ENCODE results near the gene CST9. TPM values are rescaled to one million over a fixed set of nuclear protein-coding genes. Genes with fewer than 3 reads are reported as not detected.

The CST9 gene
- total RNA-seq, 1 experiment from 2014 or later, result not detected

DNA sequence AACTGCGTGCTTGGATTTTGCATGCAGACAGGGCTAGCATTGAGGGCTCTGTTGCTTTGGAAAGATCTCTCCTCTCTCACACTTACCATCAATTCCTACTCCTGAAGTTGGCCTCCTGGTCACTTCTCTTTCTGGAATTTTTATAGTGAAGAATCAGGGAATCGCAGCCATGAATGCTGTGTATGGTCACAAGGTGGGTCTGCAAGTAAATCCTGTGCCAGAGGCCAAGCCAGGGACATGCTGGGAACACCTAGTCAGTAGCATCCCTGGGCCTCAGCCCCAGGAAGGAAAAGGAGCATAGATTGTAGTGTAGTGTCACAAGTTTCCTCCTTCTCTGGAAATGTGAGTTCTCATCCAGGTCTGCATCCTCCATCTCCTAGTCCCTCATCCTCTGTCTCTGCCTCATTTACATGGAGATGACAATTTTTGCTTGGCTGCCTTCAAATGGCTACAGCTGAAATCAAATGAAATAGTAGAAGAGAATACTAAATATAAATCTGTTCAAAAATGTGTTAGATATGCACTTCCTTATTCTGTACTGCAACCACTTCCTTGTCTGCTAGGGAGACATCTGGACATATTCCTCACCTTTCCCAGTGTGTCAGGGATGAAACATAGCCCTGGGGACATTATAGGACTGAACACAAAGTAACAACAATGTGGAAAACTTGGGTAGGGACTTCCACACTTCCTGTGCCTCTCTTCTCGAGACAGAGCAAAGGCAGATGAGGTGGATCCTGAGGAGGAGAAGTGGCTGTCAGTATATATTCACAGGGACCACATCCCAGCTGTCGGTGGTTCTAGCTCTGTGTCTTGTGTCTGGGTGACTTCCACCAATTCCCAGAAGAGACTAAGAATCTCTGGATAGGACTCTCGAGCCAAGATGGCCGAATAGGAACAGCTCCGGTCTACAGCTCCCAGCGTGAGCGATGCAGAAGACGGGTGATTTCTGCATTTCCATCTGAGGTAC lies 17.0 kb downstream of the CST9 start:
- RAD21 ChIA-PET (ENCODE audit: low non-redundant PET in 1 of 2, low total read pairs in 2 of 2, uncharacterized antibody in 2 of 2, unreplicated experiment in 2 of 2), result no interaction called here
- H3K36me3 ChIP-seq (ENCODE audit: control insufficient read depth in 1 of 2, insufficient read depth in 2 of 2, low read length in 2 of 2), result no peaks in the 10 kb centered on the region
- CTCF ChIA-PET, result no interaction called here
- H3K9me3 ChIP-seq (ENCODE audit: control insufficient read depth in 1 of 2, insufficient read depth in 1 of 2, low read depth in 1 of 2, low read length in 2 of 2), result no peaks in the 10 kb centered on the region
- ATAC-seq (no peak), DNase-seq (ENCODE audit: low read depth, low spot score) (no peak)
- POLR2A ChIA-PET, result no interaction called here
- H3K4me1 ChIP-seq (ENCODE audit: control insufficient read depth in 1 of 2, insufficient read depth in 2 of 2, low read length in 2 of 2), result no peaks in the 10 kb centered on the region
- no peaks in the 10 kb centered on the region for H3K79me2 ChIP-seq (ENCODE audit: insufficient read depth, low read length)
- no peak overlapping the region for H3K27ac ChIP-seq (ENCODE audit: low read depth, low read length)
- peaks cover 6% of the 10 kb centered on the region; the same call in 1 of the 2 replicates for H3K27me3 ChIP-seq (ENCODE audit: insufficient read depth, low read length)
- TF ChIP-seq, protein P1, sequence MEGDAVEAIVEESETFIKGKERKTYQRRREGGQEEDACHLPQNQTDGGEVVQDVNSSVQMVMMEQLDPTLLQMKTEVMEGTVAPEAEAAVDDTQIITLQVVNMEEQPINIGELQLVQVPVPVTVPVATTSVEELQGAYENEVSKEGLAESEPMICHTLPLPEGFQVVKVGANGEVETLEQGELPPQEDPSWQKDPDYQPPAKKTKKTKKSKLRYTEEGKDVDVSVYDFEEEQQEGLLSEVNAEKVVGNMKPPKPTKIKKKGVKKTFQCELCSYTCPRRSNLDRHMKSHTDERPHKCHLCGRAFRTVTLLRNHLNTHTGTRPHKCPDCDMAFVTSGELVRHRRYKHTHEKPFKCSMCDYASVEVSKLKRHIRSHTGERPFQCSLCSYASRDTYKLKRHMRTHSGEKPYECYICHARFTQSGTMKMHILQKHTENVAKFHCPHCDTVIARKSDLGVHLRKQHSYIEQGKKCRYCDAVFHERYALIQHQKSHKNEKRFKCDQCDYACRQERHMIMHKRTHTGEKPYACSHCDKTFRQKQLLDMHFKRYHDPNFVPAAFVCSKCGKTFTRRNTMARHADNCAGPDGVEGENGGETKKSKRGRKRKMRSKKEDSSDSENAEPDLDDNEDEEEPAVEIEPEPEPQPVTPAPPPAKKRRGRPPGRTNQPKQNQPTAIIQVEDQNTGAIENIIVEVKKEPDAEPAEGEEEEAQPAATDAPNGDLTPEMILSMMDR (IDR thresholded peaks at IDR 0.05 in 2 of 3, conservative IDR thresholded peaks at IDR 0.05 in 1 of 3; ENCODE audit: borderline replicate concordance in 1 of 3, insufficient read depth in 1 of 3, low read depth in 2 of 3, low read length in 2 of 3), result no peak
- TF ChIP-seq YY1 (IDR thresholded peaks at IDR 0.05; ENCODE audit: extremely low read depth, insufficient replicate concordance, low read depth, low read length) (no peak), RAD21 (IDR thresholded peaks at IDR 0.05; ENCODE audit: low read depth) (no peak), EZH2phosphoT487 (IDR thresholded peaks at IDR 0.05; ENCODE audit: borderline replicate concordance) (no peak), TCF7L2 (IDR thresholded peaks at IDR 0.05; ENCODE audit: borderline replicate concordance, extremely low read depth, insufficient read depth, insufficient read length) (no peak), SRF (IDR thresholded peaks at IDR 0.05; ENCODE audit: low read depth) (no peak), SIN3A (IDR thresholded peaks at IDR 0.05; ENCODE audit: low read depth) (no peak), JUND (IDR thresholded peaks at IDR 0.05) (no peak), EZH2 (IDR thresholded peaks at IDR 0.05) (no peak), SP1 (IDR thresholded peaks at IDR 0.05; ENCODE audit: low read depth) (no peak), CBX3 (IDR thresholded peaks at IDR 0.05; ENCODE audit: low read depth) (no peak)
- TF ChIP-seq, protein P2, sequence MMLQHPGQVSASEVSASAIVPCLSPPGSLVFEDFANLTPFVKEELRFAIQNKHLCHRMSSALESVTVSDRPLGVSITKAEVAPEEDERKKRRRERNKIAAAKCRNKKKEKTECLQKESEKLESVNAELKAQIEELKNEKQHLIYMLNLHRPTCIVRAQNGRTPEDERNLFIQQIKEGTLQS (IDR thresholded peaks at IDR 0.05), result no peak
- TF ChIP-seq, protein P3, sequence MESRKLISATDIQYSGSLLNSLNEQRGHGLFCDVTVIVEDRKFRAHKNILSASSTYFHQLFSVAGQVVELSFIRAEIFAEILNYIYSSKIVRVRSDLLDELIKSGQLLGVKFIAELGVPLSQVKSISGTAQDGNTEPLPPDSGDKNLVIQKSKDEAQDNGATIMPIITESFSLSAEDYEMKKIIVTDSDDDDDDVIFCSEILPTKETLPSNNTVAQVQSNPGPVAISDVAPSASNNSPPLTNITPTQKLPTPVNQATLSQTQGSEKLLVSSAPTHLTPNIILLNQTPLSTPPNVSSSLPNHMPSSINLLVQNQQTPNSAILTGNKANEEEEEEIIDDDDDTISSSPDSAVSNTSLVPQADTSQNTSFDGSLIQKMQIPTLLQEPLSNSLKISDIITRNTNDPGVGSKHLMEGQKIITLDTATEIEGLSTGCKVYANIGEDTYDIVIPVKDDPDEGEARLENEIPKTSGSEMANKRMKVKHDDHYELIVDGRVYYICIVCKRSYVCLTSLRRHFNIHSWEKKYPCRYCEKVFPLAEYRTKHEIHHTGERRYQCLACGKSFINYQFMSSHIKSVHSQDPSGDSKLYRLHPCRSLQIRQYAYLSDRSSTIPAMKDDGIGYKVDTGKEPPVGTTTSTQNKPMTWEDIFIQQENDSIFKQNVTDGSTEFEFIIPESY (IDR thresholded peaks at IDR 0.05; ENCODE audit: extremely low read depth, insufficient replicate concordance, low read length), result no peak
- TF ChIP-seq, protein P4, sequence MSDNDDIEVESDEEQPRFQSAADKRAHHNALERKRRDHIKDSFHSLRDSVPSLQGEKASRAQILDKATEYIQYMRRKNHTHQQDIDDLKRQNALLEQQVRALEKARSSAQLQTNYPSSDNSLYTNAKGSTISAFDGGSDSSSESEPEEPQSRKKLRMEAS (IDR thresholded peaks at IDR 0.05), result no peak
- no TSS peak for BruUV-seq (replicated peaks)
- H3K9ac ChIP-seq (ENCODE audit: low read length), result no peak overlapping the region
- H3K4me3 ChIP-seq (replicated peaks in 1 of 2; ENCODE audit: low read depth in 1 of 2, low read length in 2 of 2), result no peak overlapping the region
- no peaks in the 10 kb centered on the region for H3K9me2 ChIP-seq (ENCODE audit: insufficient read depth)
- intact Hi-C loops (cut with micrococcal nuclease), result no loop called here
- no peak overlapping the region for H2AFZ ChIP-seq (ENCODE audit: low read depth, low read length, poor library complexity, severe bottlenecking)
- H3K4me2 ChIP-seq (ENCODE audit: low read length), result no peak overlapping the region
- no peaks in the 10 kb centered on the region for H4K20me1 ChIP-seq (ENCODE audit: insufficient read depth)

Data from HCT116 (cell line).